Activated CD4-positive, alpha-beta T cell treated with anti-CD3 and anti-CD28 coated beads, Interleukin-2, amount 10 ng/mL, durations not matched to agents 7 days and 5 days (primary cell): Measurements from ENCODE around the gene CARD11. TPM values are rescaled to one million over a fixed set of nuclear protein-coding genes. Genes with fewer than 3 reads are reported as not detected.

ENCODE experiments used
- CTCF ChIA-PET: fragments of 350-600 bp; sonication (Branson Sonifier 250); formaldehyde crosslinking; loops from one replicate; lab custom pipeline; 2021; ENCODE audit warnings: antibody characterized with exemption; lab: Charles Lee
- POLR2A ChIA-PET: fragments of 350-600 bp; sonication (Branson Sonifier 250); formaldehyde crosslinking; loops from one replicate; lab custom pipeline; 2021; ENCODE audit warnings: antibody characterized with exemption; lab: Charles Lee
- DNase-seq: peaks from one replicate; pipeline ENCODE4 v3.0.0-alpha.2; 2020
- H3K27ac Mint-ChIP-seq: one replicate; pipeline ENCODE4 v1.8.0; 2021; ENCODE audit warnings: mild to moderate bottlenecking, moderate library complexity, mixed read lengths
- H3K27me3 Mint-ChIP-seq: one replicate; pipeline ENCODE4 v1.8.0; 2021; ENCODE audit warnings: mixed read lengths
- H3K36me3 Mint-ChIP-seq: one replicate; pipeline ENCODE4 v1.8.0; 2021; ENCODE audit warnings: low read depth, mixed read lengths
- H3K4me1 Mint-ChIP-seq: one replicate; pipeline ENCODE4 v1.8.0; 2021; ENCODE audit warnings: mixed read lengths
- H3K4me3 Mint-ChIP-seq: one replicate; pipeline ENCODE4 v1.8.0; 2021; ENCODE audit warnings: mild to moderate bottlenecking, moderate library complexity, mixed read lengths
- H3K9me3 Mint-ChIP-seq: one replicate; pipeline ENCODE4 v1.8.0; 2021; ENCODE audit warnings: mixed read lengths
- total RNA-seq, 2 experiments: library from RNA; stranded (reverse); gene quantifications; one replicate each; pipeline ENCODE4 v1.2.3, GENCODE V29; 2021

The CARD11 gene
- total RNA-seq, 2 experiments from 2014 or later = 160 to 167 TPM

DNA sequence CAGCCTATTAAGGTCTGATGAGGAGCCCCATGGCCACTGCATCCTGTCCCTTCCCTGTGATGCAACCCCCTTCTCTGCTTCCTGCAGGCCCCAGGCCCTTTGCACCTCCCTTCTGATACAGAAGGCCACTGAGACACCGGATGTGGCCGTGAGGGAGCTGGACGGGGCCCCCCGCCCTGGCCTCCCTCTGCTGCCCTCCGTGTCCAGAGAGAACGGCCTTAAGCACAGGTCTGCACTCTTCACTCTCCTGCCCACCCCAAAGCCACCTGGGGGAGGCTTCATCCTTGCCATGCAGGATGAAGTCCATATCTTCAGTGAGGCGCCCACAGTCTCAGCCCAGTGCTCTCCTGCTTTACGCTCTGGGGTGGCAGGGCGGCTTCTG, 112.6 kb downstream of the CARD11 start:
- POLR2A ChIA-PET = no interaction called here

DNA sequence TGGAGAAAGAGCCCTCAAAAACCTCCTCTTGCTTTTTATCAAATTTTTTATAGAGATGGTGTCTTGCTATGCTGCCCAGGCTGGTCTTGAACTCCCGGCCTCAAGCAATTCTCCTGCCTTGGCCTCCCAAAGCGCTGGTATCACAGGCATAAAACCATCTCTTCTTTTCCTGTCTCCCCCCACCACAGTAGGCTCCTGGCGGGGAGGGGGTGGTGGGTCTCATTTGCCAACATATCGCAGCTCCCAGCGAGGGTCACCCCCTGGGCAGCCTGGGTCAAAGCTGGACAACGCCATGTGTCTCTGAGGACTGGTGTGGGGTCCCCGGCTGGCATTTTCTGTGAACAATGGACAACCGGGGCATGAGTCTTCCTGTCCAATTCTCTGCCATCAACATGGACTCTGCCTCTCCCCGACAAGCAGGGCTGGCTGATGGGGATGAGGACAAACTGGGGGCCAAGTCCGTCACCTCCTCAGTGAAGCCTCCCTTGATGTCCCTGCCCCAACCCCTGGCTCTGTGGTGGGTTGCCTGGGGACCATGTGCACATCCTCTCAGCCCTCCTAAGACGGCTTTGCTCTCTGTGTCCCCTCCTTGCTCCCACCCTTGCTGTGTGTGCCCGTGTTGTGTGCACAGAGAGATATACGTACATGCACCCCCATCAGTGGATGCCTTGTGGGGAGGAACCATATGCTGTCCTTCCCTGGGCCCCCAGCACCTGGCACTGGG, 113.2 kb downstream of the CARD11 start:
- H3K9me3 Mint-ChIP-seq = no peaks in the 10 kb centered on the region
- ChIA-PET POLR2A (no interaction called here), CTCF (no interaction called here)
- peaks cover 66% of the 10 kb centered on the region for H3K36me3 Mint-ChIP-seq
- H3K4me3 Mint-ChIP-seq = no peak overlapping the region
- H3K4me1 Mint-ChIP-seq = peaks cover 7% of the 10 kb centered on the region
- no peak overlapping the region for H3K27ac Mint-ChIP-seq
- H3K27me3 Mint-ChIP-seq = no peaks in the 10 kb centered on the region
- no peak for DNase-seq

More for the DNA sequence above, 112.6 kb downstream of the CARD11 start:
- Mint-ChIP-seq H3K4me3 (no peak overlapping the region), H3K27me3 (no peaks in the 10 kb centered on the region), H3K36me3 (peaks cover 64% of the 10 kb centered on the region), H3K27ac (no peak overlapping the region), H3K4me1 (peaks cover 7% of the 10 kb centered on the region), H3K9me3 (no peaks in the 10 kb centered on the region)
- CTCF ChIA-PET = no interaction called here
- DNase-seq = no peak

GRCh38 chr7:2929321-2930201, 114.1 kb downstream of the CARD11 start:
- POLR2A ChIA-PET = no interaction called here
- no peak overlapping the region for H3K4me3 Mint-ChIP-seq
- DNase-seq = no peak
- no peaks in the 10 kb centered on the region for H3K9me3 Mint-ChIP-seq
- H3K36me3 Mint-ChIP-seq = peaks cover 62% of the 10 kb centered on the region
- no peak overlapping the region for H3K27ac Mint-ChIP-seq
- H3K27me3 Mint-ChIP-seq = no peaks in the 10 kb centered on the region
- H3K4me1 Mint-ChIP-seq = peaks cover 2% of the 10 kb centered on the region
- CTCF ChIA-PET = no interaction called here

DNA sequence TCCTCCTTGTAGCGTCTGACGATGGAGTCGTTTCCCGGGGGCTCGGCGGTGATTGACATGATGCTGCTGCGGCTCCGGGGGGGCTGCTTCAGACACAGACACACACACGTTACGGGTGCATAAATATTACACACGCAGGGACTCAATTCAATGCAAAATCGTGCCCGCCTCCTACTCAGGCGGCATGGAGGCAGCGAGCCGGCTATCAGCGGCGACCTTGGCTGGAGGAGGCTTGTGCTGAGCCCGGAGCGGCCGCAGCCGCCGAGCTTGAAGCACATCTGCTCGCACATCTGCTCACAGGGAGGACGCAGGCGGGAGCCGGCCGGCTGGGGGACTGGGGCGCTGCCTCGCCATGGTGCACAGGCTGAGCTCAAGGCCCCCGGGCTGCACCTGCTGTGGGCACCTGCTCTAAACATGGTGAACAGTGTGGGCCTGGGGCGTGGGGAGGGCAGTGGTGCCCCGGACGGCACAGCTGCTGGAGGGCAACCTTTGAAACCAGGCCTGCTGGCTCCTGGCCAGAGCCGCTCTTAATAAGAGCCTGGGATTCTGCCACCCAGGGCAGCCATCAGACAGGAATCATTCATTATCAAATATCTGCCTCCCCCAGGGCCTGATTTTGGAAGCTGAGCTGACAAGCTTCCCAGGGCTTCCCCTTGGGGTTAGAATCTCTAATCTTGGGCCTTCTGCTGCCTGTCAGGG, 114.9 kb downstream of the CARD11 start:
- no peaks in the 10 kb centered on the region for H3K4me1 Mint-ChIP-seq
- no peak overlapping the region for H3K27ac Mint-ChIP-seq
- H3K36me3 Mint-ChIP-seq = peaks cover 59% of the 10 kb centered on the region
- no peaks in the 10 kb centered on the region for H3K9me3 Mint-ChIP-seq
- H3K4me3 Mint-ChIP-seq = no peak overlapping the region
- ChIA-PET POLR2A (no interaction called here), CTCF (no interaction called here)
- DNase-seq = no peak
- no peaks in the 10 kb centered on the region for H3K27me3 Mint-ChIP-seq

DNA sequence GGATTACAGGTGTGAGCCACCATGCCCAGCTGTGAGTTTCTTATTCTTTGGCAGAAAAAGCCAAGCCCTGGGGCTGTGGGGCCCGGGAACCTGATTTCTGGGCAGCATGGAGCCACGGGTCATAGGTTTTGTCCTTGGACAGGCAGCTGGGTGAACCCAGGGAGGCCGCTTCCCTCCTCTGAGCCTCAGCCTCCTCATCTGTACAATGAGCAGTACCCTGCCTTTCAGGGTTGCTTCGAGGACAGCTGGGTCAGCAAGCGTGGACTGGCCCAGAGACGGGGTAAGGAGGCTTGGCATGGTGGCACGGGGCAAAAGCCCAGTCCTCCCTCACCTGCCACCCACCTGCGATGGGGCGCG, 115.4 kb downstream of the CARD11 start:
- CTCF ChIA-PET = no interaction called here
- POLR2A ChIA-PET = no interaction called here
- DNase-seq = no peak
- Mint-ChIP-seq H3K4me1 (no peaks in the 10 kb centered on the region), H3K36me3 (peaks cover 57% of the 10 kb centered on the region), H3K27me3 (no peaks in the 10 kb centered on the region), H3K4me3 (no peak overlapping the region), H3K27ac (no peak overlapping the region), H3K9me3 (no peaks in the 10 kb centered on the region)

- POLR2A ChIA-PET = no interaction called here
- Mint-ChIP-seq H3K4me3 (no peak overlapping the region), H3K27ac (no peak overlapping the region), H3K36me3 (peaks cover 55% of the 10 kb centered on the region), H3K4me1 (no peaks in the 10 kb centered on the region), H3K9me3 (no peaks in the 10 kb centered on the region), H3K27me3 (no peaks in the 10 kb centered on the region)
- CTCF ChIA-PET = no interaction called here
- DNase-seq = no peak
These were observed 116.1 kb downstream of the CARD11 start for GRCh38 chr7:2927592-2927991.

DNA sequence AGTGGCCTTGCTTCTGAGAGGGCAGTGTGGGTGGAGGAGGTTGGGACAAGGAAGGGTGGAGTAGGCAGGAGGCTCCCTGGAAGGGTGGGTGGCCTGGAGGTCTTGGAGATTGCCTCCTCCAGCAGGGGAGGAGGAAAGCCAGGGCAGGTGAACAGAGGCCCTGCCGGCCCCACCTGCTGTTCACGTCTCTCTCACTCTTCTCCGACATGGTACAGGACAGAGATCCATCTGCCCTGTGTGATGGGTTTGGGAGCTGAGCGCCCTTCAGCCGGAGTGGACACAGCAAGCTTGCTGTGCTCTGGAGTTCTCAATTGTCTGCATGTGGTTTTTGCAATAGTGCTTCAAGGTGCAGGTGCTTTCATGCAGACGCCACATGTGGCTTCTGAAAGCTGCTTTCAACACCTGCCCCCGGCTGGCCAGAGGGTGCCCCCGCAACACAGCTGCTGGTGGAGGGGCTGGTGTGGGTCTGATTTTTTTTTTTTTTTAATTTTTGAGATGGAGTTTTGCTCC, 116.7 kb downstream of the CARD11 start:
- H3K4me3 Mint-ChIP-seq = no peak overlapping the region
- no peaks in the 10 kb centered on the region for H3K4me1 Mint-ChIP-seq
- POLR2A ChIA-PET = no interaction called here
- no peak for DNase-seq
- peaks cover 54% of the 10 kb centered on the region for H3K36me3 Mint-ChIP-seq
- H3K27me3 Mint-ChIP-seq = no peaks in the 10 kb centered on the region
- peak overlapping the region; percentile 57 for H3K27ac Mint-ChIP-seq
- H3K9me3 Mint-ChIP-seq = no peaks in the 10 kb centered on the region
- CTCF ChIA-PET = interaction anchor here (0.6 kb wide), 1 partner anchor 39 kb away, joined by 5 read pairs; no protein-coding TSS in a partner anchor

DNA sequence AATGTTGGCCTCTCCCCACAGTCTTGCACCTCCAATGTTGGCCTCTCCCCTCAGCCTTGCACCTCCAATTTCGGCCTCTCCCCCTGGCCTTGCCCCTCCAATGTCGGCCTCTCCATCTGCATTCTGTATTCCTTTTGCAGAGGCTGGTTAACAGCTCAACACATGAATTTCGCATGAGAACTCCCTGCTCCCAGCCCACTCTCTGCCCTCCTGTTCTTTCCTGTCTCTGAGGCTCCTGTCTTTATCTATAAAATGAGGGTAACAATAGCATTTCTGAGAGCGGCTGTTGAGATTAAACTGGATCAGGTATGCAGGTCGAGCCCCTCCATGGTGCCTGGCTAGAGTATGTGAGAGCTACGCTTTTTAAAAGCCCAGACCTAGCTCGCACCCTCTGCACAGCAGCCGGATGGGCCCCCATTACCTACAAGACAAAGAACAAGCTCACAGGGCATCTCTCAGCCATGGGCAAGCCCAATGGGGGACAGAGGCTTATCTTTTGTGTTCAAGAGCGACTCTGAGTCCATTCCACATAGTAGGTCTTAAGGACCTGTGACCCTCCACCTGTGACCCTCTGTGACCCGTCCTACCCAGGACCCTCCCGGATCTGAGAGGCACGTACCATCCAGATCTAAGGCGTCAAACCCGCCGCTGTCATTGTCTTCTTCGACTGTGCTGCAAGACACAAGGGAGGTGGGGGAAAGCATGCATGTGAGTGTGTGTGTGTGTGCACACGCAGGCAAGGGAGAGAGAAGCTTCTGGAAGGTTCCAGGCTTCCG, 117.4 kb downstream of the CARD11 start:
- no peaks in the 10 kb centered on the region for H3K9me3 Mint-ChIP-seq
- no peaks in the 10 kb centered on the region for H3K4me1 Mint-ChIP-seq
- no peak for DNase-seq
- CTCF ChIA-PET = interaction anchor here (0.6 kb wide), 1 partner anchor 39 kb away, joined by 5 read pairs; no protein-coding TSS in a partner anchor
- peak overlapping the region; percentile 57 for H3K27ac Mint-ChIP-seq
- H3K4me3 Mint-ChIP-seq = no peak overlapping the region
- POLR2A ChIA-PET = no interaction called here
- peaks cover 55% of the 10 kb centered on the region for H3K36me3 Mint-ChIP-seq
- H3K27me3 Mint-ChIP-seq = no peaks in the 10 kb centered on the region

DNA sequence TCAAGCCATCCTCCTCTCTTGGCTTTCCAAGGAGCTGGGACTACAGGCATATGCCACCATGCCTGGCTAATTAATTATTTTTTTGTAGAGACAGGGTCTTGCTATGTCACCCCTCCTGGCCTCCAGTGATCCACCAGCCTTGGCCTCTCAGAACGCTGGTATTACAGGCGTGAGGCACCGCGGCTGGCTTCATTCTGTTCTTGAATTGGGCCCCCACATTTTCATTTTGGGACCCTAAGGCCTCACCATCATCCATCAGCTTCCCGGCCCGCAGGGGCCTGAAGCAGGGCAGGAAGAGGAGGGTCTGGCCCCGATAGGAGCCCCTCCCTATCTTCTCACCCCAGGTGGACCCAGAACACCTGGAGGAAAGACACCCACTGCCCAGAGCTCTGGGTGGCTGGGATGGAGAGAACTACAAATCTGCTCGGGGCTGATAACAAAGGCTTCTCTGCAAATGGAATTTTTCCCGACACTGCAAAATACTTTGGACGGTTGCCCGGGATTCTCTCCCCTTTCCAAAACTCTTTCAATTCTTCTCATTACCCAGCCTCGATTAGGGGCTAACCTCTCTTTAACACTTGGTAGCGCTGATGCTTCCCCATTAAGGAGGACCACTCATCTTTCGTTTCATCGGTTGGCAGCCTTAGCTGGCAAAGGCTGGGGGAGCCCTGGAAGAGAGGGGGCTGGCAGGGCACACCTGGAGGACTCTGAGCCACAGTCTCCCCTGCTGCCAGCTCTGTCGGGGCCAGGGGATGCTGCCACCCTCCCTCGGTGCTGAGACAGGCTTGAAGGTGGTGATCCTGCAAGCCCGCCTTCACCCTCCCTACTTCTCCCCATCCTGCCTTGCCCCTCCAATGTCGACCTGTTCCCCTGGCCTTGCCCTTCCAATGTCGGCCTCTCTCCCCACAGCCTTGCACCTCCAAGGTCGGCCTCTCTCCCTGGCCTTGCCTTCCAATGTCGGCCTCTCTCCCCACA, 118.5 kb downstream of the CARD11 start:
- Mint-ChIP-seq H3K27me3 (no peaks in the 10 kb centered on the region), H3K4me3 (no peak overlapping the region), H3K27ac (no peak overlapping the region), H3K9me3 (no peaks in the 10 kb centered on the region), H3K36me3 (peaks cover 60% of the 10 kb centered on the region), H3K4me1 (no peaks in the 10 kb centered on the region)
- DNase-seq = no peak
- ChIA-PET POLR2A (no interaction called here), CTCF (interaction anchor here (0.8 to 2.2 kb wide), 2 partner anchors 22 to 32 kb away, joined by 3 to 5 read pairs; no protein-coding TSS in a partner anchor)

DNA sequence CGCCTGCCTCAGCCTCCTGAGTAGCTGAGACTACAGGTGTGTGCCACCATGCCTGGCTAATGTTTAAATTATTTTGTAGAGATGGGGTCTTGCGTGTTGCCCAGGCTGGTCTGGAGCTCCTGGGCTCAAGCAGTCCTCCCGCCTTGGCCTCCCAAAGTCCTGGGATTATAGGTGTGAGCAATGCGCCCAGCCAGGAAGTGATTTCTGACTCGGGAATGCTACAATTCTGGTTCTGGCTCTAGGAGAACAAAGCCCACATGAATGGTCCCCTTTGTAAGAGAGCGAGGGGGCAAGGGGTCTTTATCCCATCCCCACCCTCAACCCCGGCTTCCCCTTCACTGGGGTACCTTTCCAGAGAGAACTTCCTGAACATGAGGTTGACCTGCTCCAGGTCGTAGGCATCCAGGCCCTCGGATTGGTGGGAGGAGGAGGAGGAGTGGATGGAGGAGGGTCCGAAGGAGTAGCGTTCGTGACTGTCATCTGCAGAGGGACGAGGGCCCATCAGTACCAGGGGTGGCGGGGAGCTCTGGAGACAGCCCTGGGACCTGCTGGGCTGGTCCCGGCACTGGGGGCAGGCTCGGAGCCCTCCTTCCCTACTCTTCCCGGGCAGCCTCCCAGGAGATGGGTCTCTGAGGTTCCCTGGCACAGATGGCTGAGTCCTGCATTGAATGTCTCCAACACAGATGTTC, 119.6 kb downstream of the CARD11 start:
- no peaks in the 10 kb centered on the region for H3K27me3 Mint-ChIP-seq
- H3K4me3 Mint-ChIP-seq = no peak overlapping the region
- H3K27ac Mint-ChIP-seq = no peak overlapping the region
- no peak for DNase-seq
- no peaks in the 10 kb centered on the region for H3K9me3 Mint-ChIP-seq
- CTCF ChIA-PET = interaction anchor here (2.2 kb wide), 1 partner anchor 31 kb away, joined by 5 read pairs; no protein-coding TSS in a partner anchor
- no peaks in the 10 kb centered on the region for H3K4me1 Mint-ChIP-seq
- H3K36me3 Mint-ChIP-seq = peaks cover 64% of the 10 kb centered on the region
- POLR2A ChIA-PET = no interaction called here

DNA sequence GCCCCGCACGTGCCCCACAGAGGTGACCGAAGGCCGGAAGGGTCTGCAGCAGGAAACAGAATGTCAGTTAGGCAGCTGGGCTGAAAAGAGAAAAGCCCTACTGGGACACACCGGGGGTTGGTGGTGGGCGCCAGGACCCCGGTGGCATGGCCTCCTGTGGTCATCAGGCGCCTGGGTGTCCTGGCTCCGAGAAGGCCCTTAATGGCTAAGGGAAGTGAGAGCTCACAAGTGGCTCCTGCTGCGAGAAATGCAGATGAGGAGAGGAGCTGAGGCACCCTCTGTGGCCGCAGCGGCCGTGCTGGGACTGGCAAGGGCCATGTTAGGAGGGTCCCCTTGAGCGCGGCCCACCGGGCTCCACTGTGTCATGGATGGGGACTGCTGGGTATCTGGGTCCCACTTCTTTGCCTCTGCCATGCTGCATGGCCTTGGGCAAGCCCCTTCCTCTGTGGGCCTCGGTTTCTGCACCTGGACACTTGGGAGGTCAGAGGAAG, 120.3 kb downstream of the CARD11 start:
- peaks cover 65% of the 10 kb centered on the region for H3K36me3 Mint-ChIP-seq
- H3K4me1 Mint-ChIP-seq = no peaks in the 10 kb centered on the region
- H3K27me3 Mint-ChIP-seq = no peaks in the 10 kb centered on the region
- ChIA-PET CTCF (interaction anchor here (0.7 to 2.2 kb wide), 3 partner anchors 17 to 37 kb away, joined by 3 to 5 read pairs (median 3); no protein-coding TSS in a partner anchor), POLR2A (no interaction called here)
- H3K4me3 Mint-ChIP-seq = no peak overlapping the region
- H3K9me3 Mint-ChIP-seq = no peaks in the 10 kb centered on the region
- no peak for DNase-seq
- no peak overlapping the region for H3K27ac Mint-ChIP-seq
